ENCODE measurements around the gene VPS50. TPM values are rescaled to one million over a fixed set of nuclear protein-coding genes. Genes with fewer than 3 reads are reported as not detected.

The VPS50 gene, protein sequence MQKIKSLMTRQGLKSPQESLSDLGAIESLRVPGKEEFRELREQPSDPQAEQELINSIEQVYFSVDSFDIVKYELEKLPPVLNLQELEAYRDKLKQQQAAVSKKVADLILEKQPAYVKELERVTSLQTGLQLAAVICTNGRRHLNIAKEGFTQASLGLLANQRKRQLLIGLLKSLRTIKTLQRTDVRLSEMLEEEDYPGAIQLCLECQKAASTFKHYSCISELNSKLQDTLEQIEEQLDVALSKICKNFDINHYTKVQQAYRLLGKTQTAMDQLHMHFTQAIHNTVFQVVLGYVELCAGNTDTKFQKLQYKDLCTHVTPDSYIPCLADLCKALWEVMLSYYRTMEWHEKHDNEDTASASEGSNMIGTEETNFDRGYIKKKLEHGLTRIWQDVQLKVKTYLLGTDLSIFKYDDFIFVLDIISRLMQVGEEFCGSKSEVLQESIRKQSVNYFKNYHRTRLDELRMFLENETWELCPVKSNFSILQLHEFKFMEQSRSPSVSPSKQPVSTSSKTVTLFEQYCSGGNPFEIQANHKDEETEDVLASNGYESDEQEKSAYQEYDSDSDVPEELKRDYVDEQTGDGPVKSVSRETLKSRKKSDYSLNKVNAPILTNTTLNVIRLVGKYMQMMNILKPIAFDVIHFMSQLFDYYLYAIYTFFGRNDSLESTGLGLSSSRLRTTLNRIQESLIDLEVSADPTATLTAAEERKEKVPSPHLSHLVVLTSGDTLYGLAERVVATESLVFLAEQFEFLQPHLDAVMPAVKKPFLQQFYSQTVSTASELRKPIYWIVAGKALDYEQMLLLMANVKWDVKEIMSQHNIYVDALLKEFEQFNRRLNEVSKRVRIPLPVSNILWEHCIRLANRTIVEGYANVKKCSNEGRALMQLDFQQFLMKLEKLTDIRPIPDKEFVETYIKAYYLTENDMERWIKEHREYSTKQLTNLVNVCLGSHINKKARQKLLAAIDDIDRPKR
- total RNA-seq (2021; ENCODE audit: unreplicated experiment) (15.1 TPM), Bru-seq, nascent RNA (percentile 60 among the genes with signal in this experiment), BruChase-seq, experiment 1, labeled RNA remaining after a 6-hour chase (percentile 55 among the genes with signal in this experiment), BruChase-seq, experiment 2, labeled RNA remaining after a 2-hour chase (percentile 65 among the genes with signal in this experiment)
- polyA plus RNA-seq (2012), result 4.1 and 5.9 TPM in 2 replicates
- long read RNA-seq, transcript VPS50-202 (28 exons, 3,613 nt), result major isoform, 14 of 22 reads
- long read RNA-seq, partial matches to known transcripts, result 0 of 22 reads
- long read RNA-seq, other reads (novel, unspliced or antisense), result 8 of 22 reads

DNA sequence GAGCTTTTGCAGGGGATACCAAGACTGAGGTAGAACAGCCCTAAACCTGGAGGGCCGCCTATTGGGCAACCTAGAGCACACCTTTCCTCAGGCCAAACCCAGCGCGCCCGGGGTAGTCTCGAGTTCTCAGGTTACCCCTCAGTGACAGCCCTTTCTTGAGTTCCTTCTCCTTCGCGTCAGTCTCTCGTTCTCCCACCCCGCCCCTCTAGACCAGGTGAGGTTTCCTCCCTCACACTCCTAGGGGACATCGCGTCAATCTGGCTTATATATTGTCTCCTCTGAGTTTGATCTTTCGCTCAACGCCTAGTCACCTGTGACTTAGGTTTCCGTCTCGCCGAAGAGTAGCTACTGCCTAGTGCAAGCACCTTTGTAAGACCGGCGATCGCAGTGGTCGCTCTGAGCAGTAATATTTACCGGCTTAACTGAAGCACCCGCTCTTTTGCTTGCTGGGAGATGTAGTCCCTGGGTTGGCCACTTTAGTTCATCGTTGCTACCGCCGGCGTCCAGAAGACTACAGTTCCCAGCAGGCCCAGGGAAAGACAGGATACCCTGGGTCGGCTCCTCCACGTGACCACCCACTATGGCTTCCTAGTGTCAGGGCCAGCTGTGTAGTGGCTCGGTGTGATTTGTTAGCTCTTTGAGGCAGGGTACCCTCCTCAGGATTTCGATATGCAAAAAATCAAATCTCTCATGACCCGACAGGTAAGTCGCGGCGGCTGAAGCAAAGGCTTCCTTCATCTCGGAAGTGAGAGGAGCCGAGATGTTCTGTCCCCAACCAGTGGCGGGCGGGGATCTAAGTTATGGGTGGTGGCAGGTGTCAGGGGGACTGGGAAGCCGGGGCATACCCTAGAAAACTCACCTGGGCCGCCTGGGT is at the start of gene VPS50:
TSS of gene VPS50 (plus strand) at position 568 of the 874 bp plus-strand sequence. CDS start at position 670, 102 bp downstream.
- DNase-seq (ENCODE audit: low read depth, low spot score) (peak; percentile 95), ATAC-seq (peak; percentile 96)
- POLR2A ChIA-PET, result no interaction called here
- Histone ChIP-seq H3K4me3 (replicated peaks in 1 of 2; ENCODE audit: low read depth in 1 of 2, low read length in 2 of 2) (peak within 1 kb of the TSS; percentile 88 to 90), H4K20me1 (ENCODE audit: insufficient read depth) (no peaks in the 10 kb centered on the region), H3K9me2 (ENCODE audit: insufficient read depth) (no peaks in the 10 kb centered on the region), H3K27me3 (ENCODE audit: insufficient read depth, low read length) (no peaks in the 10 kb centered on the region), H2AFZ (ENCODE audit: low read depth, low read length, poor library complexity, severe bottlenecking) (peak within 1 kb of the TSS; percentile 88), H3K9me3 (ENCODE audit: control insufficient read depth in 1 of 2, insufficient read depth in 1 of 2, low read depth in 1 of 2, low read length in 2 of 2) (no peaks in the 10 kb centered on the region), H3K79me2 (ENCODE audit: insufficient read depth, low read length) (no peaks in the 10 kb centered on the region; the same call in 1 of the 2 replicates), H3K4me2 (ENCODE audit: low read length) (peak within 1 kb of the TSS; percentile 87), H3K36me3 (ENCODE audit: control insufficient read depth in 1 of 2, insufficient read depth in 2 of 2, low read length in 2 of 2) (no peaks in the 10 kb centered on the region), H3K4me1 (ENCODE audit: control insufficient read depth in 1 of 2, insufficient read depth in 2 of 2, low read length in 2 of 2) (peaks cover 4 to 15% of the 10 kb centered on the region in 2 experiments; a peak in 3 of 4 replicates), H3K27ac (ENCODE audit: low read depth, low read length) (peak within 1 kb of the TSS; percentile 63), H3K9ac (ENCODE audit: low read length) (peak within 1 kb of the TSS; percentile 48)
- intact Hi-C loops (cut with micrococcal nuclease), result loop anchor here (5.0 kb wide), 1 partner anchor 705 kb away; the partner anchor contains the start of genes PEX1 and RBM48
- RAD21 ChIA-PET (ENCODE audit: low non-redundant PET in 1 of 2, low total read pairs in 2 of 2, uncharacterized antibody in 2 of 2, unreplicated experiment in 2 of 2), result no interaction called here
- BruUV-seq (replicated peaks), result TSS peak; percentile 90
- CTCF ChIA-PET, result interaction anchor here (0.6 to 1.8 kb wide), 3 partner anchors 14 to 173 kb away, joined by 3 to 5 read pairs (median 5); no protein-coding TSS in a partner anchor
- no peak for TF ChIP-seq FOSL1 (IDR thresholded peaks at IDR 0.05; ENCODE audit: low read depth)
- TF ChIP-seq YY1 (IDR thresholded peaks at IDR 0.05; ENCODE audit: extremely low read depth, insufficient replicate concordance, low read depth, low read length), result peak; percentile 98
- peak; percentile 23; the same call in 1 of the 2 replicates for TF ChIP-seq RAD21 (IDR thresholded peaks at IDR 0.05; ENCODE audit: low read depth)
- no peak for TF ChIP-seq ZFX (IDR thresholded peaks at IDR 0.05)
- peak; percentile 54 for TF ChIP-seq POLR2A (IDR thresholded peaks at IDR 0.05; ENCODE audit: borderline replicate concordance, extremely low read depth, insufficient read depth, insufficient read length)
- TF ChIP-seq, protein P1, sequence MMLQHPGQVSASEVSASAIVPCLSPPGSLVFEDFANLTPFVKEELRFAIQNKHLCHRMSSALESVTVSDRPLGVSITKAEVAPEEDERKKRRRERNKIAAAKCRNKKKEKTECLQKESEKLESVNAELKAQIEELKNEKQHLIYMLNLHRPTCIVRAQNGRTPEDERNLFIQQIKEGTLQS (IDR thresholded peaks at IDR 0.05), result no peak
- TF ChIP-seq SIN3A (IDR thresholded peaks at IDR 0.05; ENCODE audit: low read depth), result peak; percentile 91; the same call in 1 of the 2 replicates
- peak; percentile 51 for TF ChIP-seq CBX3 (IDR thresholded peaks at IDR 0.05; ENCODE audit: low read depth)
- TF ChIP-seq EZH2 (IDR thresholded peaks at IDR 0.05), result no peak
- peak; percentile 52 for TF ChIP-seq CEBPB (IDR thresholded peaks at IDR 0.05; ENCODE audit: low read depth)
- no peak for TF ChIP-seq JUND (IDR thresholded peaks at IDR 0.05)
- TF ChIP-seq, protein P2, sequence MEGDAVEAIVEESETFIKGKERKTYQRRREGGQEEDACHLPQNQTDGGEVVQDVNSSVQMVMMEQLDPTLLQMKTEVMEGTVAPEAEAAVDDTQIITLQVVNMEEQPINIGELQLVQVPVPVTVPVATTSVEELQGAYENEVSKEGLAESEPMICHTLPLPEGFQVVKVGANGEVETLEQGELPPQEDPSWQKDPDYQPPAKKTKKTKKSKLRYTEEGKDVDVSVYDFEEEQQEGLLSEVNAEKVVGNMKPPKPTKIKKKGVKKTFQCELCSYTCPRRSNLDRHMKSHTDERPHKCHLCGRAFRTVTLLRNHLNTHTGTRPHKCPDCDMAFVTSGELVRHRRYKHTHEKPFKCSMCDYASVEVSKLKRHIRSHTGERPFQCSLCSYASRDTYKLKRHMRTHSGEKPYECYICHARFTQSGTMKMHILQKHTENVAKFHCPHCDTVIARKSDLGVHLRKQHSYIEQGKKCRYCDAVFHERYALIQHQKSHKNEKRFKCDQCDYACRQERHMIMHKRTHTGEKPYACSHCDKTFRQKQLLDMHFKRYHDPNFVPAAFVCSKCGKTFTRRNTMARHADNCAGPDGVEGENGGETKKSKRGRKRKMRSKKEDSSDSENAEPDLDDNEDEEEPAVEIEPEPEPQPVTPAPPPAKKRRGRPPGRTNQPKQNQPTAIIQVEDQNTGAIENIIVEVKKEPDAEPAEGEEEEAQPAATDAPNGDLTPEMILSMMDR (IDR thresholded peaks at IDR 0.05 in 2 of 3, conservative IDR thresholded peaks at IDR 0.05 in 1 of 3; ENCODE audit: borderline replicate concordance in 1 of 3, insufficient read depth in 1 of 3, low read depth in 2 of 3, low read length in 2 of 3), result 0 out of 6 replicates have a peak, but pooled peaks of 1 of the 3 experiments have one; percentile 2
- TF ChIP-seq, protein P3, sequence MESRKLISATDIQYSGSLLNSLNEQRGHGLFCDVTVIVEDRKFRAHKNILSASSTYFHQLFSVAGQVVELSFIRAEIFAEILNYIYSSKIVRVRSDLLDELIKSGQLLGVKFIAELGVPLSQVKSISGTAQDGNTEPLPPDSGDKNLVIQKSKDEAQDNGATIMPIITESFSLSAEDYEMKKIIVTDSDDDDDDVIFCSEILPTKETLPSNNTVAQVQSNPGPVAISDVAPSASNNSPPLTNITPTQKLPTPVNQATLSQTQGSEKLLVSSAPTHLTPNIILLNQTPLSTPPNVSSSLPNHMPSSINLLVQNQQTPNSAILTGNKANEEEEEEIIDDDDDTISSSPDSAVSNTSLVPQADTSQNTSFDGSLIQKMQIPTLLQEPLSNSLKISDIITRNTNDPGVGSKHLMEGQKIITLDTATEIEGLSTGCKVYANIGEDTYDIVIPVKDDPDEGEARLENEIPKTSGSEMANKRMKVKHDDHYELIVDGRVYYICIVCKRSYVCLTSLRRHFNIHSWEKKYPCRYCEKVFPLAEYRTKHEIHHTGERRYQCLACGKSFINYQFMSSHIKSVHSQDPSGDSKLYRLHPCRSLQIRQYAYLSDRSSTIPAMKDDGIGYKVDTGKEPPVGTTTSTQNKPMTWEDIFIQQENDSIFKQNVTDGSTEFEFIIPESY (IDR thresholded peaks at IDR 0.05; ENCODE audit: extremely low read depth, insufficient replicate concordance, low read length), result peak; percentile 59
- TF ChIP-seq EZH2phosphoT487 (IDR thresholded peaks at IDR 0.05; ENCODE audit: borderline replicate concordance), result no peak
- no peak; the same call in 1 of the 2 replicates for TF ChIP-seq SRF (IDR thresholded peaks at IDR 0.05; ENCODE audit: low read depth)
- no peak; the same call in 1 of the 2 replicates for TF ChIP-seq ELF1 (IDR thresholded peaks at IDR 0.05; ENCODE audit: borderline replicate concordance, low read depth)
- TF ChIP-seq POLR2AphosphoS5 (IDR thresholded peaks at IDR 0.05; ENCODE audit: low read depth, low read length), result peak; percentile 89
